HG02588 (cell line): ENCODE data around the gene ZMYND10.

Source experiments
- ATAC-seq: cut with Tn5 transposase; IDR thresholded peaks from one replicate; pipeline ENCODE4 v1.9.1; 2021; ENCODE audit warnings: mild to moderate bottlenecking, moderate library complexity; ENCODE audit not compliant: unreplicated experiment

The ZMYND10 gene

GRCh38 chr3:50345586-50346234, at the start of gene ZMYND10:
Gene ZMYND10 (minus strand): TSS chr3:50345732. CDS start chr3:50345579, 153 bp downstream.
- ATAC-seq, result no peak

GRCh38 chr3:50393061-50393460, 47.5 kb upstream of the ZMYND10 start:
- ATAC-seq, result no peak

GRCh38 chr3:50392101-50392715, 46.7 kb upstream of the ZMYND10 start:
- ATAC-seq, result no peak

- no peak for ATAC-seq
Measured at GRCh38 chr3:50390508-50391224, 45.1 kb upstream of the ZMYND10 start.

GRCh38 chr3:50389414-50389767, 43.9 kb upstream of the ZMYND10 start:
- ATAC-seq, result no peak

- ATAC-seq, result no peak
Measured at GRCh38 chr3:50388720-50389413, 43.3 kb upstream of the ZMYND10 start.

- no peak for ATAC-seq
Measured at GRCh38 chr3:50388016-50388719, 42.6 kb upstream of the ZMYND10 start.

GRCh38 chr3:50385754-50386153, 40.2 kb upstream of the ZMYND10 start:
- no peak for ATAC-seq

GRCh38 chr3:50383750-50384149, 38.2 kb upstream of the ZMYND10 start:
- ATAC-seq, result no peak

GRCh38 chr3:50382722-50383121, 37.2 kb upstream of the ZMYND10 start:
- ATAC-seq, result no peak

- no peak for ATAC-seq
Measured at GRCh38 chr3:50381383-50381782, 35.9 kb upstream of the ZMYND10 start.

- no peak for ATAC-seq
Measured at GRCh38 chr3:50380405-50381085, 35.0 kb upstream of the ZMYND10 start.

GRCh38 chr3:50378757-50379156, 33.2 kb upstream of the ZMYND10 start:
- no peak for ATAC-seq

GRCh38 chr3:50378024-50378423, 32.5 kb upstream of the ZMYND10 start:
- no peak for ATAC-seq

GRCh38 chr3:50375258-50375931, 29.9 kb upstream of the ZMYND10 start:
- no peak for ATAC-seq

GRCh38 chr3:50374363-50375257, 29.1 kb upstream of the ZMYND10 start:
- no peak for ATAC-seq

- ATAC-seq, result no peak
Measured at GRCh38 chr3:50373146-50374051, 27.9 kb upstream of the ZMYND10 start.

GRCh38 chr3:50372349-50372748, 26.8 kb upstream of the ZMYND10 start:
- no peak for ATAC-seq
